Effector CD4-positive, alpha-beta T cell (primary cell): ENCODE data around the gene NYNRIN.
A peak's percentile ranks its signal among the peaks of the same experiment; 100 is the strongest.
"Not testable (repeated sequence)": the region's sequence is repeated elsewhere in the genome, so short reads cannot be mapped to it uniquely, and the experiment has no call there.

Experiments
- DNase-seq: peaks from one replicate; pipeline ENCODE4 v3.0.0-alpha.2; 2020

NYNRIN gene

DNA sequence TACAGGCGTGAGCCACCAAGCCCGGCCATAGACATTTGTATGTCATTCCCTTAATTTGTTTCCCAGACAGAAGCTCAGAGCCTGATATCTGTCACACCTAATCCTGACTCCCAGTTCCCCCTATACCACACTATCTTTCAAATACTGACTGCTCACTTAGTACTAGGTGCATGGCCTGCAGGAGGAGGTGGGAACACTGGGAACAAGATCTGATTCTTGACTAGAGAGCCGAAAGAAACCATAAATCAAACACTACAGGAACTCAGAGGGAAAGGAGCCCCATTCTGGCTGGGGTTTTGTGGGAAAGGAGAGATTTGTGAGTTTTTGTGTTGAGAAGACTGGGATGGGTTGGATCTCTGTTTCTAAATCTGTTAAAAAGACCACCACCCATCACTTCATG, 35.9 kb downstream of the NYNRIN start:
- DNase-seq, result no peak

DNA sequence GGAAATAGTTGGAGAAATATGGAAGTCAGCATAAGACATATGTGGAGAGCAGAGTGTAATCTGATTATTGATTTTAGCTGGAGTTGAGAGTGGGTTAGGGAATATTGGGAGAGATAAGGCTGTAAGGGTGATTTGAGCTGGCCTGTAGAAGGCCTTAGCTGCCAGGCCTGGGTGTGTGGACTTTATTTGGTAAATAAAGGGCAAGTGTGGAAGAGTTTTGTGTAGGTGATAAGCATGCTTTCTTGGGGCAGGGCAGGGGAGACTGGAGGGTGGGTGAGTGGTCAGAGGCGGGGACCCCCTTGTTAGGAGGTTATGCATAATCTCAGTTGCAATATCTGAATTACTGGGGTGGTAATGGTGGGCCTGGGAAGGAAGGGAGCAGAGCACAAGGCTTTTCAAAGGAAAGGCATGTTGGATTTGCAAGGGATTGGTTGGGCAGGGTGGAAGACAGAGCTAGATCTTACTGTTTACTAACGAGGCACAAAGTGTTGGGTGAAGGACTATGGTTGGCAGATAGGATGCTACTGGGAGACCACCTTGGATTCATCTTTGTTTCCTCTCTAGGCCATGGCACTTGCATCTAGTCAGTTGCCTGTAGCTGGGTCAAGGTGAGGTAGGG, 36.5 kb downstream of the NYNRIN start:
- no peak for DNase-seq

DNA sequence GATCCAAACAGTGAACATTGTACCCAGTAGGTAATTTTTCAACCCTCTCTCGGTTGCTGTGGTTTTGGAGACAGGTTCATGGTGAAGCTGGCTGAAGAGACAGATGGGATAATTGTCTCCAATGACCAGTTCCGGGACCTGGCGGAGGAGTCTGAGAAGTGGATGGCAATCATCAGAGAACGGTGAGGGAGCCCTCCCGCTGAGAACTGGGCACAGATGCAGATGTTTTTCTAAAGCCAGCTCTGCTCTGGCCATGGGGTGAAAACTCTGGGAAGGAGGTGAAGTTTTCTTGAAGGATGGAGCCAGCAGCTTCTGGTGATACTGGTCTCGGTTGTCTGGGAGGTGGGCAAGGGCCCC, 37.2 kb downstream of the NYNRIN start:
- DNase-seq, result no peak

DNA sequence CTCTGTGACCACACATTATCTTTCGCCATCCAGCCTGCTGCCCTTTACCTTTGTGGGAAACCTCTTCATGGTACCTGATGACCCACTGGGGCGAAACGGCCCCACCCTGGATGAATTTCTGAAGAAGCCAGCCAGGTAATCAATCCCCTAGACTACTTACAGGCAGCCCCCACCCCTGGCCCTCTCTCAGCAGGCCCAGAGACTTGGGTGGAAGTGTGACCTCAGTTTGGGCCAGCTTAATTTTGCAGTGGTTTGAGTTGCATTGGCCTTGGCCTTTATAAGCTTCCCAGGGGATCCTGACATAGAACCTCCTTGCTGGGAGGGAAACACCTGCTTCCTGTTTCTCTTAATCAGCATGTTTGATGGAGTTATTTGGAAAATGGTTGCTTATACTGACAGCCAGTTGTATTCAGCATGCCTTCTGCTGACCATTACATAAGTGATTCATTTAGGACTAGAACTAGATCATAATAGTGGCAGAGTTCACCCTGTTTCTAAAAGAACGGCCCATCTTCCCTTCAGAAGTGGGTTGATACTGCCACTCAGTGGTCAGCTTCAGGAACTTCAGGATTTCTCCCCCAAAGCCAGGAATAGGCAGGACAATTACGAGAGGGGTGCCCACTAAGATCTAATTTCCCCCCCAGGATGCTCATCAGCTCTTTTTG, 37.7 kb downstream of the NYNRIN start:
- peak; percentile 35 for DNase-seq

DNA sequence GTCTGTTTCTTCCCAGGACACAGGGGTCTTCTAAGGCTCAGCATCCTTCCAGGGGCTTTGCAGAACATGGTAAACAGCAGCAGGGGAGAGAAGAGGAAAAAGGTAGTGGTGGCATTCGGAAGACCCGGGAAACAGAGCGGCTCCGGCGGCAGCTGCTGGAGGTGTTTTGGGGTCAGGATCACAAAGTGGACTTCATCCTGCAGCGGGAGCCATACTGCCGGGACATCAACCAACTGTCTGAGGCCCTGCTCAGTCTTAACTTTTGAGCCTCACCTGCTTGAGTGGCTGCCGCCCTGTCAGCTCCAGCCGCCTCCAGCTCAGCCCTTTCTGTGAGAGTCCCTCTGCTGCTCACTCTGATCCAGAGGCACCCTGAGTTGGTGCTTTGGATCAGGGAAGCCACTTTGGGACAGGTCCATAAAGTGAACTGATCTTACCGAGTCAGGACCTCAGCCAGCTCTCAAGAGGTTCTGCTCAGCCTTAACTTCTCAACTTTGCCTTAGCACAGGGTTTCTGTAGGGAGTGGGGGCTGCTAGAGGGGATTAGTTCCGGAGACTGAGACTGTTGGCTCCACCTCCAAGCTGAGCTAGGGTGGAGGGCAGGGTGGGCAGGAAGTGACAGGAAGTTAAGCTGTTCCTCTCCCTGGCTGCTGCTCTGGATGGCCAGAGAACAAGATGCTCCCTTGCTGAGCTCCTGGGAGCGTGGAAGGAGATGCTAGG, 38.4 kb downstream of the NYNRIN start:
- no peak for DNase-seq

DNA sequence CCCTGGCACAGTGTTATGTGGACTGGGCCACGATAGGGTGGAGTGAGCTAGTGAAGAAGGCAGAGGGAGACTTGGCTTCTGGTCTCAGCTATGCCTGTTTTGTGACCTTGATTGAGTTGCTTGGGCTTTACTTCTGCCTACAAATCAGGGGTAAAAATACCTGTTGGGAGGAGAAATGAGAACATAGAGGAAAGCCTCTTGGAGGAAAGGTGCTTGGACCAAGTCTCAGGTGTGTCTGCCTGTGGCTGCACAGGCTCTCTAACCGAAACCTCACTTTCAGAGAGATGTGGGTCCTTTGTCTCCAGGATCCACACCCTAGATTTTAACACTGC, 38.9 kb downstream of the NYNRIN start:
- DNase-seq, result no peak

DNA sequence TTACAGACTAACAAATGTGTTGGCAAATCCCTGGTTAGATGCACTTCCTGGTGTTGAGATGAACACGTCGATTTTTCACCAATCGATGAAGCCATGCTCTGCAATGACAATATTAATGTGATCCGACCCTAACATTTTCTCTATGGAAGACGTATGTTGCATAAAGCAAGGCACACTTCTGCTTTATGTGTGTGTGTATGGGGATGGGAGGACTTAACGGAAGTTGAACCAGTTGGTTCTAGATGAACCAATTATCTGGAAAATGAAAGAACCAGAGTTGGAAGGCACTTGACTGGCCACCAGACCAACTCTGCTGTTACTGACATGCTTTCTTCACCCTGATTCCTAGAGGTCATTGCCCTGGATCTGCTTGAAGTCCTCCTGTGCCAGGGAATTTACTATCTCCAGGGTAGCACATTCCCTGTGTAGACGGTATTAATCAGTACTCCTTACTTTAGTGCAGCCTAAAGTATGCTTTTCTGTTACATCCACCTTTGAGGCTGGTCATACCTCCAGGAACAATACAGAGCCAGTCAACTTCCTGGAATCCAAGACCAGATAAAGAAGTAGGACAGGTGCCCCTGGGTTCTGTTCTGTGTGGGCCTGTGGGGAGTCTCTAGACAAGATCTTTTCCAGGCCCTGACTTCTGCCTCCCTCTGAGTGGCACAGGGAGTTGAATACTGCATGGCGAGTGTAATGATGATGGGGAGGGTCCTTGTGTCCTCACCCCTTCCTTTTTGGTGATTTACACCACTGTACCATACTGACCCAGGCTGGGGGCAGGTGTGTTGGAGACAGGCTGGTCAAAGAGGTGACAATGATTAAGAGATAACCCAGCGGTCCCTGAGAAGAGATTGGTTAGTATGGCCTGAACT, 39.7 kb downstream of the NYNRIN start:
- DNase-seq, result no peak

DNA sequence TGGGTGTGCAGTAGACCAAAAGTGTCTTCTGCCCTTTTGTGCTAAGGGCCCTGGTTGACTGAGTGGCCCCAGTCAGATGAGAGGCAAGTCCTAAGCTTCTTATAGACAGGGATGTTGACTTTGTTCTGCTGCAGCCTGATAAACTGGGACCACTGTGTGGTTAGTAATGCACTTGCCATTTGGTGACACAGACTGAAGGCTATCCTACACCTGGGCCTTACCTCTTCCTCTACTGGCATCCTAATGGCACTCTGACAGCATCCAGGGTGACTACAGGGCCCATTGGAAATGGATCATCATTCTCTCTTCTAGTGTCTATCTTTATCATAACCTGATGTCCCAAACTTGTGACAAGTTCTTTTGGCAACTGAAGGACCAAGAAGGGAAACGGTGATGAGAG, 40.5 kb downstream of the NYNRIN start:
- DNase-seq, result no peak

DNA sequence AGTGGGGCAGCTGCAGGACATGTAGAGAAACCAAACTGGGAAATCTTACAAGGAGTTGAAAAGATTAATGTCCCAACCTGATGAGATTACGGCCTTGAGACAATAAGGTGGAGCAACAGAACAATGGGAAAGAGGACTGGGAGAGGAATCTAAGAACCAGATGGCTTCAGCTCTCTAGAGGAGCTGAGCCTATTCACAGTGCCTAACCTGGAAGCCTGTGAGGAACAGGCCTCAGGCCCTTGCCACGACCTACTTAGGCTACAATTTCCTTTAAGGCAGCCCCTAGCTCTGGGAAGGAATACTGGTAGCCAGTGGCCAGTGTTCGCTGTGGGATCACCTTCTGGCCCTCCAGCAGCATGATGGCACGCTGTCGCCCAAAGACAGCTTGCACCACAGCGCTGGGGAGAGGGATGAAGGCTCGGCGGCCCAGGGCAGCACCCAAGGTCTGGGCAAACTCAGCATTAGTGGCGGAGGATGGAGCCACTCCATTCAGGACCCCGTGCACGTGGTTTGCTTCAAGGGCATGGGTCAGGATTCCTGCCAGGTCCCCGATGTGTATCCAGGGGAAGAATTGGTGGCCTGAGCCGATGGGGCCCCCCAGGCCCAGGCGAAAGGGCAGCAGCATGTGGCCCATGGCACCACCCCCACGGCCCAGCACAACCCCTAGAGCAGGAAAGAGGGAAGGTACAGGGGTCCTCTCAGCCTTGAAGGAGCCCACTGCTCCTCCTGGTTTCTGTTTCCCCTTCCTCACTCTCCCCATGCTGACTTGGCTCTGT, 41.2 kb downstream of the NYNRIN start:
- no peak for DNase-seq

DNA sequence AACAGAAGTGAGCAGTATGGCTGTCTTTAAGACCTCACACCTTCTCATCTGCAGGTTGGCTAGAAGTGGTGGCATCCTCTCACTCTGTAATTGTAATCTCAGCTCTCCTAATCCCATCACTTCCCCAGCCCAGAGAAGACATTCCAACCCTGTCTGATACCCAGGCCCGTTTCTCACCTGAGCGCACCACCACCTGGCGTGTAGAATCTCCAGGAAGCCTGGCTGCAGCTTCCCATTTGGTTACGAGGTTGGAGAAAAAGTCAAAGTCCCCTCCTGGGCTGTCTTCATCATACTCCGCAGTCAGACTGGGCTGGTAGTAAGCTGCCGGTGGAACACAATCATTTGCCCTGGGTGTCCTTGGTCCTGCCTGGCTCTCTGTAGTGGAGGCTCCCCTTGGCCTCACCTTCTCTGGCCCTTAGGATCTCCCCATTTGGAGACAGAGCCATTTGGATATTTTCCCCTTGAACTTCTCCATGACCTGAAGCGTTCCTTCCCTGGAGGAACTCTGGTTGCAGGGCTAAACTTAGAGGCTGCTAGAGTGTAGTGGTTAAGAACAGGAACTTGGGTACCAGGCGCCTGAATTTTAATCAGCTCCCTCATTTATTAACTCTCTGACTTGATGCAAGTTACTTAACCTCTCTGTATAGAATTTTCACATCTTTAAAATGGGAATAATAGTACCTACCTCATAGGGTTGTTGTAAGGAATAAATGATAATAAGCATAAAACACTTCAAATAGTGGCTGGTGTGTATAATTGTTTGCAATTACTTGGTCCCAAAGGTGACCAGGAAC, 42.0 kb downstream of the NYNRIN start:
- DNase-seq, result no peak

DNA sequence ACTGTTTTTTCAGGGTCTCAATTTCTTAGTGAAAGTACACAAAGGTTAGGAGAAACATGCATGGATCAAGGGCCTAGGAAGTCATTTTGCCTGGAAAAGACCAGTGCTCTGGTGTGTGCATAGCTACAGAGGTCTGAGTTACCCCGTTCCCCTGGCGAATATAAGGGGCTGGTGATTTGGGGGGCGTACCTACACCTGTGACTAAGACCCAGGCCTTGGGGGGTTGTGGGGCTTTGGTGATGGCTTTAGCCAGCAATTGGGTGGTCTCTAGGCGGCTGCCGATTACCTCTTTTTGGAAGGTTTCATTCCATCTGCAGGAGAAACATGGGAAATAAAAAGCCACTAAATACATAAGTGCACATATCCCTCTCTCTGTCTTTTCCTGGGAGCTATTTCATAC, 42.7 kb downstream of the NYNRIN start:
- no peak for DNase-seq

DNA sequence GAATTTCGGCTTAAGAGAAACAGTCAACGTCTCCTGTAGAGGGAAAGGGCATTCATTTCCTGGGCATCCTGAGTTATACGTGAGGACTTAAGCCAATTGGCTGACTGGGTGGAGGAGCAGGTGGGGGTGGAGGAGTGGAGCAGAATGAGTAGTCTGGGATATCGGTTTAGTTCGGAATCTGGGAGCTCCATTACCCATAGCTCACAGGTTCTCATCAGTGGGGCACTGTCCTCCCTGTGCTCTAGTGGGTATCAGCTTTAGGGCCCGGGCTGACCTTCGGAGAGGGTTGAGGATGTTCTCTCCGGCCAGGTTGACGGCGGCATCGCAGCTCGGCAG, 43.1 kb downstream of the NYNRIN start:
- no peak for DNase-seq

DNA sequence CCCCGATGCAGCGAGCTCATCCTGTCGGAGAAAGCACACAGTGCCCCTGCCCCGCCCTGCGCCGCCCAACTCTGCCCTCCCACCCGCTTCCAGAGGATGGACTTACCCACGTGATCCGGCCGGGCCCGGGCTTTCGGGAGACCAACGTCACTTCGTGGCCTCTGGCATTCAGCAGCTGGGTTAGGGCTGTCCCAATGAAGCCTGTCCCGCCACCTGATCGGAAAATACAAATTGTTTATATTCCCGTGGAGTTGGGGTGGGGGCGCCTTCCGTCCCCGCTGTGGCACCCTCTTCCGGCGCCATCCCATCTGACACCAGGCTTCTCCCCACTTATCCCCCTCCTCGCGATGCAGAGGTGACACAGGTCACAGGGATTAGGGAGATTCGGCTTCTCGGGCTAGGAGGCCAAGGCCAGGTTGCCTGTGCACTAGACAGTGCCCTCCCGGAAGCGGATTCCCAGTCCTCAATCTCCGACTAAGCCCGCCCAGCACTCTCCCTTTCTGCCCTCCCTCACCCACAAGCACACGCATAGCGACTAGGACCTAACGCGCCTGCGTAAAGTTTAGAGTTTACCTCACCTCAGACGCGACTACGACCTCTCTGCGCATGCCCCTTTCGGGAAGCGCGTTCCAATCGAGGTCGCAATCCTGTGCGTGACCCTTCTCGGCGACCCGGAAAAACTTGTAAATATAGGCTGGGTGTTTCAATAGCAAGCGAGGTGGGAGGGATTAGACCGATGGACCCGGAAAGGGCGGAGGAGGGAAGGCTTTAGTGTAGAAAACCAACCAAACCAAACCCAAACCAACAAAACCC, 43.6 kb downstream of the NYNRIN start, which contains the start of gene SDR39U1:
SDR39U1 (minus strand) TSS at position 537 of the 813 bp plus-strand sequence; CDS start at position 530, 7 bp downstream.
- peak; percentile 95 for DNase-seq

DNA sequence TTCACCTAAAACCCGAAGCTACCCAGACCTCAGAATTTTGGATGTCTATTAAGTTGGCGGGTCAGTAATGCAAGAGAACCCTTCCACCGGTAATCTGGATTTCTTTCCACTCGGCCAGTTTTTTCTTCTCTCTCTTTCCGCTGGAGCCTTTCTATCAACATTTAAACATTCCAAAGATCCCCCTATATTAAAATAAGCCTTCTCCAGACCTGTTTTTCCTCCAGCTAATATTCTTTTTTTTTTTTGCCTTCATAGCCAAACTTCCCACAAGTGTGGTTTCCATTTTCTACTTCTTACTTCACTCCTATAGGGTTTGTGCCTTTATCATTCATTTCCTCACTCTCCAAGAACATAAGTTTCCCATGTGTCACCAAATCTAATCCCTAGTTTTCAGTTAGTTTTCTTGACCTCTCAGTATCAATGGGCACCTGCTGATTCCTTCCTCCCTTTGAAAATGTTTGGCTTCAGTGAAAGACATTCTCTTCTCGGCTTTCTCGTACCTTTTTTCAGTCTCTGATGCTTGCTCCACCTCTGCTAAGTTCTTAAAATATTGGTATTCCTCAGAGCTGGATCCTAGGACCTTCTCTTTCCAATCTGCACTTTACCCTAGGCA, 44.4 kb downstream of the NYNRIN start:
- no peak for DNase-seq

DNA sequence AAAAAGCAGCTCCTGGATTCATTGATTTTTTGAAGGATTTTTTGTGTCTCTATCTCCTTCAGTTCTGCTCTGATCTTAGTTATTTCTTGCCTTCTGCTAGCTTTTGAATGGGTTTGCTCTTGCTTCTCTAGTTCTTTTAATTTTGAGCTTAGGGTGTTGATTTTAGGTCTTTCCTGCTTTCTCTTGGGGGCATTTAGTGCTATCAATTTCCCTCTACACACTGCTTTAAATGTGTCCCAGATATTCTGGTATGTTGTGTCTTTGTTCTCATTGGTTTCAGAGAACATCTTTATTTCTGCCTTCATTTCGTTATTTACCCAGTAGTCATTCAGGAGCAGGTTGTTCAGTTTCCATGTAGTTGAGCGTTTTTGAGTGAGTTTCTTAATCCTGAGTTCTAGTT, 52.0 kb downstream of the NYNRIN start:
- not testable (repeated sequence) for DNase-seq

DNA sequence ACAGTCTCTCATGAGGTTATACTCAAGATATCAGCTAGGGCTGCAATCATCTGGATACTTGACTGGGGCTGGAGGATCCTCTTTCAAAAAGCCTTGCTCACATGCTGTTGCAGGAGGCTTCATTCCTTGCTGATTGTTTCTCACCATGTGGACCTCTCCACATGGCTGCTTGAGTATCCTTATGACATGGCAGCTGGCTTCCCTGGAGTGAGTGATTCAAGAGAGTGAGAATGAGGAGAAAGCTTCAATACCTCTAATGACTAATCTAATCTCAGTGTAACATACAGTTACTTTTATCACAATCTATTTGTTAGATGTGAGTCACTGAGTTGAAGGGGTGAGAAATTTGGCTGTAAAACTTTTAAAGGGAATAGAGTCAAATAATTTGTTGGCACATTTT, 58.2 kb downstream of the NYNRIN start:
- no peak for DNase-seq

DNA sequence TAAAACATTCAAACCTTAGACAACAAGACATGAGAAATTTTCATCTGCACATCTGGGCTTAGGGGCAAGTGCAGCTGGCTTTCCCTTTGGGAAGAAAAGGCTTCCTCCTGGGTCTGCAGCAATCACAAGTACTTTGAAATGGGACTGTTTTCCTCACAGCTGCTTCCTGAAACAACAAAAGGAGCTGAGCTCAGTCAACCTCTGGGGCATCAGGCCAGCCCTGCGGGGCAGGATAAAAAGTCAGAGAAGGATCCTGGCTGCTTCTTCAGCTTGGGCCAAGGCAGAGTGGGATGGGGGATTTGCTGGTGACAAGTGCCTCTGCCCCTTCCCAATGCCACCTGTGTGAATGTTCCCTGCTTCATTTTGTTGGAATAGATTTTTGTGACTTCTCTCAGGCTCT, 59.9 kb downstream of the NYNRIN start:
- no peak for DNase-seq

DNA sequence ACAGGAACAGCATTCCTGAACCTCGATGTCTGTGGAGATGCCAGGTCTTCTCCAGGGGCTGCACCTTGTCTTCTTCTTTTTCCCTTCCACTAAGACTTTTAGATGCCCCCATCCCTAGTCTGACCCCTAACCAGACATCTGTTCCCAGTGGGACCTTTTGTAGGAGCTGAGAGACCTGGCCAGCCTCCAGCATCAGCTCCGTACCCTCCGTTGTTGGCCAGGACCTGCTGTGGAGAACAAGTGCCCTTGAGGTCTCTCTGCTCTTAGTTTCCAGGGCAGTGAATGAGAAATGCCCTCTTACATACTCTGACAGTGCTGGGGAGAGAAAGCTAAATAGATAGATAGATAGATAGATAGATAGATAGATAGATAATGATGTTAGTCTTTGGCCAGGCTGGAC, 60.5 kb downstream of the NYNRIN start:
- DNase-seq, result no peak

DNA sequence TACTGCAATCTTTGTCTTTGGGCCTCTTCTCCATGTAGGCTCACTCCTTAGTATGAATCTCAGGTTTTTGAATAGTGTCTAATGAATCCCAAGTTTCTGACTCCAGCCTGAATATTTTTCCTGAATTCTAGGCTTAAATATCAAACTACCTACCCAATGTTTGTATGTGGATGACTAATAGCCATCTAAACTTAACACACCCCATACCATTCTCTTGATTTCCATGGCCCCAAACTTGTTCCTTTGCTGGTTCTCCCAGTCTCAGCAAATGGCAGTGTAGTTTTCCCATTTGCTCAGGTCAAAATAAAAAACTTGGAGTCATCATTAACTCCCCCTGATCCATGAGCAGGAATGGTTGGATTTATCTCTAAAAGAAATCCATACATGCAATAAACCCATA, 62.5 kb downstream of the NYNRIN start:
- DNase-seq, result no peak
